Measurements from ENCODE around the gene ZNF438. TPM values are rescaled to one million over a fixed set of nuclear protein-coding genes. Genes with fewer than 3 reads are reported as not detected.
"Not testable (repeated sequence)": the region's sequence is repeated elsewhere in the genome, so short reads cannot be mapped to it uniquely, and the experiment has no call there.

Gene ZNF438
- total RNA-seq, 1 experiment from 2014 or later = 0.83 TPM

DNA sequence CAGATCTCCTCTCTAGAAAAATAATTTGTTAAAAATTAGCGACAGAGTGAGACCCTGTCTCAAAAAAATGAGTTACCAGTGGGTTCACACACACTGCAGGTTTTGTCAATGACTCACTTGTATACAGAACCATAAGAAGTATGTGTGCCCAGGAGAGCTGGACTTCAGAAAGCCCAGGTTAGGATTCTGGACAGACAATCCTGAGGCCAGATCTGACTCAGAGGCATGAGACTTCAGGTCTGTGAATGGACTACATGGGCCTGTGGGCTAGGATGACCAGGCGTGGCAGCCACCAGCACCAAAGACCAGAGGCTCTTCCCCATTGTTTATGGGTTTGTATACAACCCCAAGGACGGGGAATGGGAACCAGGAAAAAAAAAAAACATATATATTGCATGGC is 9.3 kb upstream of the ZNF438 start:
- Histone ChIP-seq H2BK20ac (ENCODE audit: low read depth, low read length, poor library complexity, severe bottlenecking) (no peak overlapping the region), H4K91ac (ENCODE audit: insufficient read length, low read depth, low read length) (no peak overlapping the region), H3K27ac (ENCODE audit: insufficient read length, low read depth, low read length) (no peak overlapping the region), H3K23me2 (ENCODE audit: insufficient read length, low read depth, low read length, poor library complexity, severe bottlenecking) (no peaks in the 10 kb centered on the region), H2AK5ac (ENCODE audit: insufficient read length, low read length) (no peak overlapping the region), H3K56ac (ENCODE audit: insufficient read length, low read depth, low read length) (no peak overlapping the region), H3K9me3 (ENCODE audit: control insufficient read depth, low read depth, low read length) (no peaks in the 10 kb centered on the region), H2BK5ac (ENCODE audit: insufficient read length, low read length) (no peak overlapping the region), H3K4me2 (ENCODE audit: insufficient read depth, insufficient read length, low read length) (no peak overlapping the region), H3K79me1 (ENCODE audit: insufficient read depth, low read depth, low read length, poor library complexity, severe bottlenecking) (no peaks in the 10 kb centered on the region), H3K14ac (ENCODE audit: insufficient read depth, low read length) (no peak overlapping the region), H2BK12ac (ENCODE audit: insufficient read length, low read depth, low read length) (no peak overlapping the region), H3K79me2 (ENCODE audit: insufficient read depth, low read length) (no peaks in the 10 kb centered on the region), H3K9ac (ENCODE audit: extremely low read depth, insufficient read length, low read length) (no peak overlapping the region), H2BK15ac (ENCODE audit: low read depth, low read length) (no peak overlapping the region), H4K20me1 (ENCODE audit: control insufficient read depth, insufficient read depth, insufficient read length) (no peaks in the 10 kb centered on the region), H3K27me3 (ENCODE audit: insufficient read depth, low read length) (no peaks in the 10 kb centered on the region), H3T11ph (ENCODE audit: low read length) (no peak overlapping the region), H4K8ac (replicated peaks; ENCODE audit: insufficient read length, low read depth, low read length) (no peak overlapping the region), H2AFZ (ENCODE audit: low read length) (no peak overlapping the region), H2BK120ac (ENCODE audit: low read depth, low read length, poor library complexity, severe bottlenecking) (no peak overlapping the region), H3K4me1 (ENCODE audit: insufficient read depth, low read length) (no peaks in the 10 kb centered on the region; the same call in 1 of the 2 replicates), H4K5ac (ENCODE audit: insufficient read length, low read depth, low read length) (no peak overlapping the region), H3K4ac (ENCODE audit: low read depth, low read length) (no peak overlapping the region), H3K18ac (ENCODE audit: insufficient read length, low read depth, low read length) (no peak overlapping the region), H3K23ac (ENCODE audit: insufficient read length, low read depth, low read length) (no peak overlapping the region)
- H3K36me3 Mint-ChIP-seq (ENCODE audit: insufficient read depth in 1 of 3, low read depth in 3 of 3) = no peaks in the 10 kb centered on the region; a peak in 1 of 7 replicates
- no peak overlapping the region for H3K4me3 Mint-ChIP-seq
- peaks cover 5 to 8% of the 10 kb centered on the region in 2 experiments for H3K4me1 Mint-ChIP-seq
- peaks cover 23% of the 10 kb centered on the region for H3K27me3 Mint-ChIP-seq (ENCODE audit: low read depth)
- DNase-seq = no peak
- peaks cover 0 to 4% of the 10 kb centered on the region in 2 experiments; a peak in 3 of 5 replicates for H3K9me3 Mint-ChIP-seq
- H3K27ac Mint-ChIP-seq = no peak overlapping the region
- TF ChIP-seq, protein P1, sequence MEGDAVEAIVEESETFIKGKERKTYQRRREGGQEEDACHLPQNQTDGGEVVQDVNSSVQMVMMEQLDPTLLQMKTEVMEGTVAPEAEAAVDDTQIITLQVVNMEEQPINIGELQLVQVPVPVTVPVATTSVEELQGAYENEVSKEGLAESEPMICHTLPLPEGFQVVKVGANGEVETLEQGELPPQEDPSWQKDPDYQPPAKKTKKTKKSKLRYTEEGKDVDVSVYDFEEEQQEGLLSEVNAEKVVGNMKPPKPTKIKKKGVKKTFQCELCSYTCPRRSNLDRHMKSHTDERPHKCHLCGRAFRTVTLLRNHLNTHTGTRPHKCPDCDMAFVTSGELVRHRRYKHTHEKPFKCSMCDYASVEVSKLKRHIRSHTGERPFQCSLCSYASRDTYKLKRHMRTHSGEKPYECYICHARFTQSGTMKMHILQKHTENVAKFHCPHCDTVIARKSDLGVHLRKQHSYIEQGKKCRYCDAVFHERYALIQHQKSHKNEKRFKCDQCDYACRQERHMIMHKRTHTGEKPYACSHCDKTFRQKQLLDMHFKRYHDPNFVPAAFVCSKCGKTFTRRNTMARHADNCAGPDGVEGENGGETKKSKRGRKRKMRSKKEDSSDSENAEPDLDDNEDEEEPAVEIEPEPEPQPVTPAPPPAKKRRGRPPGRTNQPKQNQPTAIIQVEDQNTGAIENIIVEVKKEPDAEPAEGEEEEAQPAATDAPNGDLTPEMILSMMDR (conservative IDR thresholded peaks at IDR 0.05) = no peak
- no CpG with 5 or more reads among the region's 3 CpGs for WGBS (ENCODE audit: extremely low coverage, insufficient read length, low lambda C conversion rate)

DNA sequence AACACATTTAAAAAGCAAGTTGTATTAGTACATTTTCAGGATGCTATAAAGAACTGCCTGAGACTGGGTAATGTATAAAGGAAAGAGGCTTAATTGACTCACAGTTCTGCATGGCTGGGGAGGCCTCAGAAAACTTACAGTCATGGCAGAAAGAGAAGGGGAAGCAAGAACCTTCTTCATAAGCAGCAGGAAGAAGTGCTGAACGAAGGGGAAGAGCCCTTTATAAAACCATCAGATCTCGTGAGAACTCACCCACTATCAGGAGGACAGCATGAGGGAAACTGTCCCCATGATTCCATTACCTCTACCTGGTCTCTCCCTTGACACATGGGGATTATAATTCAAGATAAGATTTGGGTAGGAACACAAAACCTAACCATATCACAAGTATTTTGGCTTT is 7.3 kb upstream of the ZNF438 start:
- not testable (repeated sequence) for H2BK15ac ChIP-seq (ENCODE audit: low read depth, low read length); H3K79me2 ChIP-seq (ENCODE audit: insufficient read depth, low read length); H3K27ac ChIP-seq (ENCODE audit: insufficient read length, low read depth, low read length); H4K5ac ChIP-seq (ENCODE audit: insufficient read length, low read depth, low read length); H2BK12ac ChIP-seq (ENCODE audit: insufficient read length, low read depth, low read length); H2AK5ac ChIP-seq (ENCODE audit: insufficient read length, low read length); H3K9me3 ChIP-seq (ENCODE audit: control insufficient read depth, low read depth, low read length); H4K20me1 ChIP-seq (ENCODE audit: control insufficient read depth, insufficient read depth, insufficient read length); DNase-seq; H3K18ac ChIP-seq (ENCODE audit: insufficient read length, low read depth, low read length); H3K23ac ChIP-seq (ENCODE audit: insufficient read length, low read depth, low read length); H3K14ac ChIP-seq (ENCODE audit: insufficient read depth, low read length); H2BK20ac ChIP-seq (ENCODE audit: low read depth, low read length, poor library complexity, severe bottlenecking); H3K4ac ChIP-seq (ENCODE audit: low read depth, low read length); H3K36me3 Mint-ChIP-seq (ENCODE audit: insufficient read depth in 1 of 3, low read depth in 3 of 3); H3K9ac ChIP-seq (ENCODE audit: extremely low read depth, insufficient read length, low read length); H3K9me3 Mint-ChIP-seq; H3K4me2 ChIP-seq (ENCODE audit: insufficient read depth, insufficient read length, low read length); H3K56ac ChIP-seq (ENCODE audit: insufficient read length, low read depth, low read length); H2BK5ac ChIP-seq (ENCODE audit: insufficient read length, low read length); H3K4me3 Mint-ChIP-seq; H3K4me1 ChIP-seq (ENCODE audit: insufficient read depth, low read length); H3T11ph ChIP-seq (ENCODE audit: low read length); H3K27me3 ChIP-seq (ENCODE audit: insufficient read depth, low read length); H2BK120ac ChIP-seq (ENCODE audit: low read depth, low read length, poor library complexity, severe bottlenecking); H3K79me1 ChIP-seq (ENCODE audit: insufficient read depth, low read depth, low read length, poor library complexity, severe bottlenecking); H3K23me2 ChIP-seq (ENCODE audit: insufficient read length, low read depth, low read length, poor library complexity, severe bottlenecking); H2AFZ ChIP-seq (ENCODE audit: low read length); H4K8ac ChIP-seq (replicated peaks; ENCODE audit: insufficient read length, low read depth, low read length); H3K27ac Mint-ChIP-seq; H4K91ac ChIP-seq (ENCODE audit: insufficient read length, low read depth, low read length)
- Mint-ChIP-seq H3K4me1 (peaks cover 19 to 24% of the 10 kb centered on the region in 2 experiments), H3K27me3 (ENCODE audit: low read depth) (peaks cover 39% of the 10 kb centered on the region)
- WGBS (ENCODE audit: extremely low coverage, insufficient read length, low lambda C conversion rate) = no CpG with 5 or more reads among the region's 2 CpGs
